Measurements from ENCODE around the gene ZMYND11.

ZMYND11 gene

GRCh38 chr10:129810-130209, 5.4 kb upstream of the ZMYND11 start:
- no peak overlapping the region for H3K4me3 ChIP-seq (ENCODE audit: low read depth, low read length)
- no peak for DNase-seq (ENCODE audit: low read depth)
- TF ChIP-seq CTCF (IDR thresholded peaks at IDR 0.05; ENCODE audit: insufficient read depth, low read depth, low read length, missing control alignments), result no peak

GRCh38 chr10:132946-133898, 2.0 kb upstream of the ZMYND11 start:
- no peak for DNase-seq (ENCODE audit: low read depth)
- H3K4me3 ChIP-seq (ENCODE audit: low read depth, low read length), result no peak overlapping the region
- TF ChIP-seq CTCF (IDR thresholded peaks at IDR 0.05; ENCODE audit: insufficient read depth, low read depth, low read length, missing control alignments), result no peak

GRCh38 chr10:134247-135131, 766 bp upstream of the ZMYND11 start:
- DNase-seq (ENCODE audit: low read depth), result peak; percentile 65

GRCh38 chr10:135601-136464, 578 bp downstream of the ZMYND11 start:
- H3K4me3 ChIP-seq (ENCODE audit: low read depth, low read length), result peak overlapping the region; percentile 72
- TF ChIP-seq CTCF (IDR thresholded peaks at IDR 0.05; ENCODE audit: insufficient read depth, low read depth, low read length, missing control alignments), result no peak
- peak; percentile 75 for DNase-seq (ENCODE audit: low read depth)

More at GRCh38 chr10:134247-135131, 766 bp upstream of the ZMYND11 start:
- H3K4me3 ChIP-seq (ENCODE audit: low read depth, low read length), result peak overlapping the region; percentile 91
- no peak for TF ChIP-seq CTCF (IDR thresholded peaks at IDR 0.05; ENCODE audit: insufficient read depth, low read depth, low read length, missing control alignments)

- TF ChIP-seq CTCF (IDR thresholded peaks at IDR 0.05; ENCODE audit: insufficient read depth, low read depth, low read length, missing control alignments), result no peak
- peak overlapping the region; percentile 72 for H3K4me3 ChIP-seq (ENCODE audit: low read depth, low read length)
- no peak for DNase-seq (ENCODE audit: low read depth)
Observed at GRCh38 chr10:136465-136762, 1.2 kb downstream of the ZMYND11 start.

GRCh38 chr10:137031-137430, 1.8 kb downstream of the ZMYND11 start:
- peak overlapping the region; percentile 72; the same call in 1 of the 2 replicates for H3K4me3 ChIP-seq (ENCODE audit: low read depth, low read length)
- DNase-seq (ENCODE audit: low read depth), result peak; percentile 63
- TF ChIP-seq CTCF (IDR thresholded peaks at IDR 0.05; ENCODE audit: insufficient read depth, low read depth, low read length, missing control alignments), result peak; percentile 52
